AG09319 (cell line): ENCODE measurements around the gene MYG1.

Experiments
- DNase-seq: peaks from one replicate; pipeline ENCODE4 v3.0.0-alpha.2; 2010; ENCODE audit warnings: low read depth; ENCODE audit errors: extremely low read depth
- CTCF ChIP-seq: IDR thresholded peaks from 2 replicates; pipeline ENCODE4 v1.5.1; 2011; ENCODE audit warnings: low read depth, mild to moderate bottlenecking, inconsistent platforms, low read length, moderate library complexity

Gene MYG1

GRCh38 chr12:53338916-53339315 lies 39.4 kb downstream of the MYG1 start:
- DNase-seq: no peak
- no peak for TF ChIP-seq CTCF

- no peak for DNase-seq
- TF ChIP-seq CTCF: no peak
Observed at GRCh38 chr12:53340398-53340797, 40.9 kb downstream of the MYG1 start.

- TF ChIP-seq CTCF: no peak
- DNase-seq: no peak
Observed at GRCh38 chr12:53343449-53343848, 44.0 kb downstream of the MYG1 start.

- no peak for TF ChIP-seq CTCF
- DNase-seq: no peak
Observed at GRCh38 chr12:53343969-53344368, 44.5 kb downstream of the MYG1 start.

GRCh38 chr12:53344487-53344823 lies 45.0 kb downstream of the MYG1 start:
- TF ChIP-seq CTCF: no peak
- no peak for DNase-seq

- peak; percentile 64 for TF ChIP-seq CTCF
- DNase-seq: no peak
Observed at GRCh38 chr12:53344824-53345485, 45.5 kb downstream of the MYG1 start.

- DNase-seq: no peak
- TF ChIP-seq CTCF: no peak; the same call in 1 of the 2 replicates
Observed at GRCh38 chr12:53345486-53346188, 46.1 kb downstream of the MYG1 start.
